Measurements from ENCODE around the gene LRRC45. TPM values are rescaled to one million over a fixed set of nuclear protein-coding genes. Genes with fewer than 3 reads are reported as not detected.
A peak's percentile ranks its signal among the peaks of the same experiment; 100 is the strongest.

LRRC45 gene
- total RNA-seq, 1 donor from 2014 or later = 29.4 TPM

GRCh38 chr17:81992306-81993102, 30.6 kb upstream of the LRRC45 start:
- H3K9me3 Mint-ChIP-seq = no peaks in the 10 kb centered on the region
- TF ChIP-seq, protein P1, sequence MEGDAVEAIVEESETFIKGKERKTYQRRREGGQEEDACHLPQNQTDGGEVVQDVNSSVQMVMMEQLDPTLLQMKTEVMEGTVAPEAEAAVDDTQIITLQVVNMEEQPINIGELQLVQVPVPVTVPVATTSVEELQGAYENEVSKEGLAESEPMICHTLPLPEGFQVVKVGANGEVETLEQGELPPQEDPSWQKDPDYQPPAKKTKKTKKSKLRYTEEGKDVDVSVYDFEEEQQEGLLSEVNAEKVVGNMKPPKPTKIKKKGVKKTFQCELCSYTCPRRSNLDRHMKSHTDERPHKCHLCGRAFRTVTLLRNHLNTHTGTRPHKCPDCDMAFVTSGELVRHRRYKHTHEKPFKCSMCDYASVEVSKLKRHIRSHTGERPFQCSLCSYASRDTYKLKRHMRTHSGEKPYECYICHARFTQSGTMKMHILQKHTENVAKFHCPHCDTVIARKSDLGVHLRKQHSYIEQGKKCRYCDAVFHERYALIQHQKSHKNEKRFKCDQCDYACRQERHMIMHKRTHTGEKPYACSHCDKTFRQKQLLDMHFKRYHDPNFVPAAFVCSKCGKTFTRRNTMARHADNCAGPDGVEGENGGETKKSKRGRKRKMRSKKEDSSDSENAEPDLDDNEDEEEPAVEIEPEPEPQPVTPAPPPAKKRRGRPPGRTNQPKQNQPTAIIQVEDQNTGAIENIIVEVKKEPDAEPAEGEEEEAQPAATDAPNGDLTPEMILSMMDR (conservative IDR thresholded peaks at IDR 0.05) = no peak
- DNase-seq (ENCODE audit: extremely low spot score, unreplicated experiment) = peak; percentile 73
- peaks cover 10% of the 10 kb centered on the region for H3K4me1 Mint-ChIP-seq (ENCODE audit: unreplicated experiment)
- no peaks in the 10 kb centered on the region for H3K27me3 Mint-ChIP-seq
- peak overlapping the region; percentile 47 for H3K4me3 Mint-ChIP-seq
- no peak overlapping the region for H3K27ac Mint-ChIP-seq
- H3K36me3 Mint-ChIP-seq = peaks cover 5% of the 10 kb centered on the region

DNA sequence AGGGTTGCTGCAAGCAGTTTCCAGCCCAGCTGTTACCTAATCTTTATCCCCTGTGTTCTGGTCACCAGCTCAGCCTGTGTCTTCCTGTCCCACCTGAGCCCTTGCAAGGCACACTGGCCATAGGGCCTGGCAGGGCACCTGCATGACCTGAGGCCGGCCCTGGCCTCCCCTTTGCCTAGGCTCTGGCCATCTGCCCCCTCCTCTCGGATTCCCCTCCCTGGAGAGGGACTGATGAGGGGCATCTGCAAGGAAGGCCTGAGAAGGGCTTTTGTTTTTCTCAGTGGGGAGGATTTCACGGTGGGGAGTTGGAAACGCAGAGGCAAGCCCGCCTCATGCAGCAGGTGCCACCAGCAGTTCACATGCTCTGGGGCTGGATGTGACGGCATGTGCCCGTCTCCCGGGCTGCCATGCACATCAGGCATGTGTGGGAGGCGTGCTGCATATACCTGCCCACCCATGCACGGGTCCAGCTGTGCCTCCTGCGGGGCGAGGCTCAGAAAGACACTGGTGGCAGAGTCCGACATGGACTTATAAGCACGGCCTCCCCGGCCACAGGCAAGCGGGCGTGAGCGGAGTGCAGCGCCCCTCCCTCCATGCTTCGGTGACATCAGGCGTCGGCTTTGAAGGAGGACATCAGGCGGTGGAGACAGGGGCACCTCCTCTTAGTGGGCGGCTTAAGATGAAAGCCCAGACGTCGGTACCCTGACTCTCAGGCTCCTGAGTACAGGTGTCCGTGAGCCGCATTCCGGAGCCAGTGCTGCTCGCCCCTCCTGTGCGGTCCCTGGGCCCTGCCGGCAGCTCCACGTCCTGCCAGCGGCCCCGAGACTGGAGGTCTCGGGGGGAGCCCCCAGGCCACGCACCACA, 29.1 kb upstream of the LRRC45 start:
- peaks cover 15% of the 10 kb centered on the region for H3K4me1 Mint-ChIP-seq (ENCODE audit: unreplicated experiment)
- TF ChIP-seq, protein P1 (conservative IDR thresholded peaks at IDR 0.05) = no peak
- H3K27me3 Mint-ChIP-seq = no peaks in the 10 kb centered on the region
- H3K9me3 Mint-ChIP-seq = no peaks in the 10 kb centered on the region
- H3K27ac Mint-ChIP-seq = no peak overlapping the region
- no peak for DNase-seq (ENCODE audit: extremely low spot score, unreplicated experiment)
- H3K36me3 Mint-ChIP-seq = peaks cover 10% of the 10 kb centered on the region
- no peak overlapping the region for H3K4me3 Mint-ChIP-seq

- H3K27me3 Mint-ChIP-seq = no peaks in the 10 kb centered on the region
- H3K4me3 Mint-ChIP-seq = no peak overlapping the region
- no peak for DNase-seq (ENCODE audit: extremely low spot score, unreplicated experiment)
- H3K4me1 Mint-ChIP-seq (ENCODE audit: unreplicated experiment) = peaks cover 15% of the 10 kb centered on the region
- TF ChIP-seq, protein P1 (conservative IDR thresholded peaks at IDR 0.05) = no peak
- H3K36me3 Mint-ChIP-seq = peaks cover 10% of the 10 kb centered on the region
- peak overlapping the region; percentile 59 for H3K27ac Mint-ChIP-seq
- H3K9me3 Mint-ChIP-seq = no peaks in the 10 kb centered on the region
These were observed 28.3 kb upstream of the LRRC45 start for GRCh38 chr17:81994593-81995462.

DNA sequence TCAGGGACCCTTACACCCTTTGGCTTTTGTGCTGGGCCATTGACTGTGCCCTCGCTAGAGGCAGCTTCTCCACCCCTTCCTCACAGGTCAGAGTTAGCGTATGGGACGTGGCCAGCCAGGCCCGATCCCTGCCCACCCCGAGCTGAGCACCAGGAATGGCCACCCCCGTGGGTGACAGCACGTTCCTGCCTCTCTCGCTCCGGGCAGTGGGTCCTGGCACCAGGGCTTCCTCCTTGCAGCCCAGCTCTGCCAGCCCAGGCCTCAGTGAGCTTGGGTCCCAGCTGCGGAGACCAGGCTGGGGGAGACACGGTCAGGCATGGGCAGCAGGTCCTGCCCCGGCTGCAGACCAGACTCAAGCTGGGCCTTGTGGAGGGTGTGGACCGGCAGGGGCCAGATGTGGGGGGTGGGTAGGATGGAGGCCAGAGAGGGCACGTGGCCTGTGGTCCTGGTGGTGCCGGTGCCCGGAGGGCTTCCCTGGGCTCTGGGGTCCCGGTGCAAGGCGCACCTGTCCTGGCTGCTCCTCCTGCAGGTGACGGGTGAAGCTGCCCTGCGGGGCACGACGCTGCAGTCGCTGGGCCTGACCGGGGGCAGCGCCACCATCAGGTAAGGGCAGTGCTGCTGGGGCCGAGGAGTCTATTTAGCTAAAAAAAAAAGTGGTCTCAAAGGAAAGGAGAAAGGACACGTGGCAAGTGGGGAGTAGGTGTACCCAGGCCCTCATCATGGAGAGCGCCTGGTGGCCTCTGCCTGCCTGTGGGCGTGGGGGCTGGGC, 27.5 kb upstream of the LRRC45 start:
- no peak for DNase-seq (ENCODE audit: extremely low spot score, unreplicated experiment)
- H3K4me3 Mint-ChIP-seq = no peak overlapping the region
- H3K9me3 Mint-ChIP-seq = no peaks in the 10 kb centered on the region
- no peak overlapping the region for H3K27ac Mint-ChIP-seq
- no peaks in the 10 kb centered on the region for H3K27me3 Mint-ChIP-seq
- TF ChIP-seq, protein P1 (conservative IDR thresholded peaks at IDR 0.05) = no peak
- peaks cover 15% of the 10 kb centered on the region for H3K4me1 Mint-ChIP-seq (ENCODE audit: unreplicated experiment)
- H3K36me3 Mint-ChIP-seq = peaks cover 7% of the 10 kb centered on the region
